CD14-positive monocyte (primary cell): ENCODE data around the gene USP1. TPM values are rescaled to one million over a fixed set of nuclear protein-coding genes. Genes with fewer than 3 reads are reported as not detected.

Source experiments
- DNase-seq, 3 donors: peaks; one replicate each; pipeline ENCODE4 v3.0.0-alpha.2; 2011 to 2022
- H2AFZ ChIP-seq: 2 replicates; pipeline ENCODE4 v1.6.0; 2012; ENCODE audit warnings: mild to moderate bottlenecking, low read depth, low read length, inconsistent platforms; ENCODE audit not compliant: insufficient read depth, poor library complexity, severe bottlenecking
- H3K27ac ChIP-seq, 2 donors: 1 replicate in 1 of 2; 2 replicates in 1 of 2; pipeline ENCODE4 v1.5.1; 2012 to 2013; ENCODE audit warnings: low read length in 2 of 2, control low read depth in 1 of 2, inconsistent platforms in 1 of 2, low read depth in 1 of 2, mild to moderate bottlenecking in 1 of 2
- H3K27me3 ChIP-seq, 2 donors: one replicate each; pipeline versions ENCODE4 v1.6.0 to v1.6.1; 2011 to 2013; ENCODE audit warnings: low read length in 2 of 2; ENCODE audit not compliant: control insufficient read depth in 2 of 2, insufficient read depth in 2 of 2
- H3K36me3 ChIP-seq, 2 donors: replicated peaks in 1 of 2; 1 replicate in 1 of 2; 2 replicates in 1 of 2; pipeline versions ENCODE4 v1.5.1 to v1.6.1; 2012 to 2013; ENCODE audit warnings: low read length in 2 of 2, control low read depth in 1 of 2, inconsistent platforms in 1 of 2, mild to moderate bottlenecking in 1 of 2; ENCODE audit not compliant: insufficient read depth in 2 of 2, control insufficient read depth in 1 of 2
- H3K4me1 ChIP-seq, 2 donors: 1 replicate in 1 of 2; 2 replicates in 1 of 2; pipeline versions ENCODE4 v1.5.1 to v1.6.1; 2012 to 2013; ENCODE audit warnings: low read length in 2 of 2, control low read depth in 1 of 2, inconsistent platforms in 1 of 2, mild to moderate bottlenecking in 1 of 2, moderate library complexity in 1 of 2; ENCODE audit not compliant: insufficient read depth in 2 of 2, control insufficient read depth in 1 of 2
- H3K4me2 ChIP-seq: replicated peaks from 2 replicates; pipeline ENCODE3; 2012; ENCODE audit warnings: low read length, moderate library complexity, mild to moderate bottlenecking; ENCODE audit not compliant: poor library complexity, severe bottlenecking; ENCODE audit errors: extremely low read depth
- H3K4me3 ChIP-seq, 3 experiments: fragments of 200-600 bp in 1 of 3; sonication (generic) in 1 of 3; replicated peaks in 1 of 3; 1 replicate in 2 of 3; 2 replicates in 1 of 3; pipeline ENCODE4 v1.5.1; 2011 to 2013; ENCODE audit warnings: low read length in 3 of 3, mild to moderate bottlenecking in 3 of 3, control low read depth in 2 of 3, low read depth in 2 of 3, inconsistent platforms in 1 of 3, moderate library complexity in 1 of 3
- H3K79me2 ChIP-seq: 2 replicates; pipeline ENCODE4 v1.6.0; 2012; ENCODE audit warnings: mild to moderate bottlenecking, control low read depth, inconsistent platforms, low read length, moderate library complexity; ENCODE audit not compliant: insufficient read depth
- H3K9ac ChIP-seq: 2 replicates; pipeline ENCODE4 v1.6.0; 2017; ENCODE audit warnings: low read length, mild to moderate bottlenecking; ENCODE audit not compliant: insufficient read depth, poor library complexity, severe bottlenecking
- H3K9me3 ChIP-seq, 2 donors: replicated peaks in 1 of 2; 1 replicate in 1 of 2; 2 replicates in 1 of 2; pipeline versions ENCODE4 v1.5.1 to v1.6.1; 2012 to 2013; ENCODE audit warnings: low read length in 2 of 2, control low read depth in 1 of 2; ENCODE audit not compliant: control insufficient read depth in 1 of 2, insufficient read depth in 1 of 2
- H4K20me1 ChIP-seq: 2 replicates; pipeline ENCODE4 v1.6.0; 2012; ENCODE audit warnings: mild to moderate bottlenecking, low read length, control low read depth, moderate library complexity; ENCODE audit not compliant: insufficient read depth
- H3K27ac Mint-ChIP-seq, 7 donors: one replicate each; pipeline ENCODE4 v1.8.0; 2020; ENCODE audit warnings: mild to moderate bottlenecking in 7 of 7, mixed read lengths in 7 of 7, moderate library complexity in 6 of 7, inconsistent platforms in 2 of 7
- H3K27me3 Mint-ChIP-seq, 3 donors: one replicate each; pipeline ENCODE4 v1.8.0; 2021 to 2022; ENCODE audit warnings: low read depth in 3 of 3, mild to moderate bottlenecking in 3 of 3, mixed read lengths in 3 of 3, moderate library complexity in 3 of 3, inconsistent platforms in 1 of 3
- H3K36me3 Mint-ChIP-seq, 2 donors: one replicate each; pipeline ENCODE4 v1.8.0; 2020; ENCODE audit warnings: mixed read lengths in 2 of 2, inconsistent platforms in 1 of 2, mild to moderate bottlenecking in 1 of 2
- H3K4me1 Mint-ChIP-seq: one replicate; pipeline ENCODE4 v1.8.0; 2020; ENCODE audit warnings: mild to moderate bottlenecking, mixed read lengths
- H3K4me3 Mint-ChIP-seq, 2 donors: one replicate each; pipeline ENCODE4 v1.8.0; 2020; ENCODE audit warnings: mild to moderate bottlenecking in 2 of 2, mixed read lengths in 2 of 2, moderate library complexity in 1 of 2
- H3K9me3 Mint-ChIP-seq, 7 donors: one replicate each; pipeline ENCODE4 v1.8.0; 2020 to 2022; ENCODE audit warnings: mixed read lengths in 7 of 7, mild to moderate bottlenecking in 6 of 7, moderate library complexity in 6 of 7, inconsistent platforms in 2 of 7
- WGBS: methylation state at CpG from one replicate; pipeline ENCODE4 v1.1.5; 2013; ENCODE audit warnings: missing lambda C conversion rate; ENCODE audit not compliant: insufficient coverage; 5-methylcytosine and 5-hydroxymethylcytosine counted together
- intact Hi-C, 2 donors: fragments of 100-400 bp; cut with micrococcal nuclease; formaldehyde crosslinking; loops; one replicate each; pipeline versions ENCODE4 v1.15.0 to v1.15.1; 2023
- polyA minus RNA-seq: library from RNA; depleted of rRNA, polyadenylated mRNA; stranded (reverse); fragments of >200 nt; gene quantifications from 2 replicates; pipeline ENCODE4 v1.2.3, GENCODE V29; 2012
- polyA plus RNA-seq, 3 donors: library from polyadenylated mRNA; depleted of rRNA in 1 of 3; unstranded in 2 of 3; stranded (reverse) in 1 of 3; fragments of 300-500 nt in 2 of 3; fragments of >200 nt in 1 of 3; fragmentation: Illumina TruSeq in 2 of 3; gene quantifications; 1 replicate in 2 of 3; 2 replicates in 1 of 3; pipeline ENCODE4 v1.2.3, GENCODE V29; 2012 to 2021
- total RNA-seq, 12 experiments: library from RNA in 1 of 12; stranded (reverse) in 1 of 12; fragments of 120-200 nt in 1 of 12; gene quantifications; one replicate each; pipeline ENCODE4 v1.2.4 and lab custom pipeline; 2013 to 2026; ENCODE audit warnings: mixed read lengths in 6 of 12, inconsistent platforms in 1 of 12
- TF ChIP-seq, protein P1 (sequence below): fragments of 200-600 bp; IDR thresholded peaks from one replicate; pipeline ENCODE4 v1.8.0; 2022; ENCODE audit warnings: antibody characterized with exemption, mild to moderate bottlenecking

The USP1 gene
- 29.5 TPM for total RNA-seq (2013)
- 10 to 100 TPM in 2 of 3 donors, 1 to 10 TPM in 1; 5.3 to 24.0 (median 13.6) TPM for polyA plus RNA-seq
- polyA minus RNA-seq, result 7.8 and 10.9 TPM in 2 replicates
- 22.3 to 120 (median 59.6) reads per million in 11 experiments for total RNA-seq (lab: John Stamatoyannopoulos, UW)

- Histone ChIP-seq H3K4me1 (peaks cover 16 to 31% of the 10 kb centered on the region in 2 donors), H3K4me3 (peak within 1 kb of the TSS; percentile 79 to 95 (median 93)), H3K9me3 (no peaks in the 10 kb centered on the region), H2AFZ (peak within 1 kb of the TSS; percentile 99), H3K27me3 (no peaks in the 10 kb centered on the region), H3K36me3 (peaks cover 4 to 6% of the 10 kb centered on the region in 2 donors), H4K20me1 (peaks cover 9% of the 10 kb centered on the region), H3K79me2 (peaks cover 48% of the 10 kb centered on the region), H3K4me2 (peak within 1 kb of the TSS; percentile 95), H3K27ac (peak within 1 kb of the TSS; percentile 96 to 98), H3K9ac (peak within 1 kb of the TSS; percentile 96)
- peaks cover 0 to 2% (median 2%) of the 10 kb centered on the region in 3 donors for H3K27me3 Mint-ChIP-seq
- H3K36me3 Mint-ChIP-seq, result peaks cover 5% of the 10 kb centered on the region in 2 donors
- no peaks in the 10 kb centered on the region for H3K9me3 Mint-ChIP-seq
- H3K4me3 Mint-ChIP-seq, result peak within 1 kb of the TSS; percentile 97
- peak; percentile 98 to 99 (median 99) for DNase-seq
- intact Hi-C loops, result loop anchor here (5.0 kb wide), 1 partner anchor 351 kb away; no protein-coding TSS in a partner anchor
- H3K4me1 Mint-ChIP-seq, result peaks cover 34% of the 10 kb centered on the region
- TF ChIP-seq, protein P1, sequence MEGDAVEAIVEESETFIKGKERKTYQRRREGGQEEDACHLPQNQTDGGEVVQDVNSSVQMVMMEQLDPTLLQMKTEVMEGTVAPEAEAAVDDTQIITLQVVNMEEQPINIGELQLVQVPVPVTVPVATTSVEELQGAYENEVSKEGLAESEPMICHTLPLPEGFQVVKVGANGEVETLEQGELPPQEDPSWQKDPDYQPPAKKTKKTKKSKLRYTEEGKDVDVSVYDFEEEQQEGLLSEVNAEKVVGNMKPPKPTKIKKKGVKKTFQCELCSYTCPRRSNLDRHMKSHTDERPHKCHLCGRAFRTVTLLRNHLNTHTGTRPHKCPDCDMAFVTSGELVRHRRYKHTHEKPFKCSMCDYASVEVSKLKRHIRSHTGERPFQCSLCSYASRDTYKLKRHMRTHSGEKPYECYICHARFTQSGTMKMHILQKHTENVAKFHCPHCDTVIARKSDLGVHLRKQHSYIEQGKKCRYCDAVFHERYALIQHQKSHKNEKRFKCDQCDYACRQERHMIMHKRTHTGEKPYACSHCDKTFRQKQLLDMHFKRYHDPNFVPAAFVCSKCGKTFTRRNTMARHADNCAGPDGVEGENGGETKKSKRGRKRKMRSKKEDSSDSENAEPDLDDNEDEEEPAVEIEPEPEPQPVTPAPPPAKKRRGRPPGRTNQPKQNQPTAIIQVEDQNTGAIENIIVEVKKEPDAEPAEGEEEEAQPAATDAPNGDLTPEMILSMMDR, result no peak
- H3K27ac Mint-ChIP-seq, result peak within 1 kb of the TSS; percentile 99
- WGBS, result under 1% methylated on average over 69 of the region's 76 CpGs
Measured at GRCh38 chr1:62436466-62437272, at the start of gene USP1. TSS of gene USP1 (plus strand) at chr1:62437049. CDS start at chr1:62439868, 2,819 bp downstream.

DNA sequence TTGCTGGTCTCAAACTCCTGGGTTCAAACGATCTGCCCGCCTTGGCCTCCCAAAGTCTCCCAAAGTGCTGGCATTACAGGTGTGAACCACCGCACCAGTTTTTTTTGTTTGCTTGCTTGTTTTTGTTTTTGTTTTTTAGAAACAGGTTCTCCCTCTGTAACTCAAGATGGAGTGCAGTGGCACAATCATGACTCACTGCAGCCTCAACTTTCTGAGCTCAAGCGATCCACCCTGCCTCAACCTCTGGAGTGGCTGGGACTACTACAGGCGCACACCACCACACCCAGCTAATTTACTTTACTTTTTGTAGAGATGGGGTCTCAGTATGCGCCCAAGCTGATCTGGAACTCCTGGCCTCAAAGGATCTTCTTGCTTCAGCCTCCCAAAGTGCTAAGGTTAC lies 47.3 kb upstream of the USP1 start:
- H3K36me3 ChIP-seq, result no peaks in the 10 kb centered on the region
- WGBS, result 100% methylated on average over 1 of the region's 6 CpGs
- H3K4me1 ChIP-seq, result no peaks in the 10 kb centered on the region
- H3K27ac ChIP-seq, result no peak overlapping the region
- no peak overlapping the region for H3K4me3 ChIP-seq
- H3K27ac Mint-ChIP-seq, result no peak overlapping the region
- TF ChIP-seq, protein P1, result no peak
- peaks cover 0 to 7% (median 3%) of the 10 kb centered on the region in 3 donors for H3K27me3 Mint-ChIP-seq
- no peak overlapping the region for H2AFZ ChIP-seq
- no peaks in the 10 kb centered on the region for H3K4me1 Mint-ChIP-seq
- H3K36me3 Mint-ChIP-seq, result no peaks in the 10 kb centered on the region
- DNase-seq, result no peak
- no peak overlapping the region for H3K4me3 Mint-ChIP-seq
- H3K4me2 ChIP-seq, result no peak overlapping the region
- no peak overlapping the region for H3K9ac ChIP-seq
- no peaks in the 10 kb centered on the region for H4K20me1 ChIP-seq
- intact Hi-C loops, result no loop called here
- no peaks in the 10 kb centered on the region for H3K79me2 ChIP-seq
- H3K9me3 ChIP-seq, result no peaks in the 10 kb centered on the region
- H3K27me3 ChIP-seq, result no peaks in the 10 kb centered on the region
- no peaks in the 10 kb centered on the region for H3K9me3 Mint-ChIP-seq
